ENCODE results near the gene FNDC11.

The FNDC11 gene

DNA sequence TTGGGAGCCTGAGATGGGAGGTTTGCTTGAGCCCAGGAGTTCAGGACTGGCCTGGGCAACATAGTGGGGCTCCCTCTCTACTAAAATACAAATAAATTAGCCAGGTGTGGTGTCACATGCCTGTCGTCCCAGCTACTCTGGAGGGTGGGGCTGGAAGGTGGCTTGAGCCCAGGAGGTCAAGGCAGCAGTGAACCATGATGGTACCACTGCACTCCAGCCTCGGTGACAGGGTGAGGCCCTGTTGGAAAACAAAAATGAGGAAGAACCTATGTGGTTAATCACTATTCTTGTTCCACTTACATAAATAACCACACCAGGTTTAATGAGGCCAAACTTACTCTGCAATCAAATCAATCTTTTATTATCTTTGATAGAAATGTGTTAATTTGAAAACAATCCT lies 28.0 kb upstream of the FNDC11 start:
- DNase-seq, result no peak

DNA sequence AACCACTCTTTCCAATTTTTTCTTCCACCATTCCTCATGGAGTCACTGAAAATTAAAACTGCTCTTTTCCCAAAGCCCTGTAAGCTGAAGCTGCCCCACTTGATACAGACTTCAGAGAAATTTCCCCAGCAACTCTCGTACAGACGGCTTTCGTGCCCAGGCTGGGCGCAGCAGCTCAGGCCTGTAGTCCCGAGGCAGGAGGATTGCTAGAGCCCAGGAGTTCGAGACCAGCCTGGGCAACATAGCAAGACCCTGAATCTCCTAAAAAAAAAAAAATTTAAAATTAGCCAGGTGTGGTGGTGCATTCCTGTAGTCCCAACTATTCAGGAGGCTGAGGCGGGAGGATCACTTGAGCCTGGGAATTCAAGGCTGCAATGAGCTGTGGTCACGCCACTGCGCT lies 26.8 kb upstream of the FNDC11 start:
- DNase-seq, result no peak

DNA sequence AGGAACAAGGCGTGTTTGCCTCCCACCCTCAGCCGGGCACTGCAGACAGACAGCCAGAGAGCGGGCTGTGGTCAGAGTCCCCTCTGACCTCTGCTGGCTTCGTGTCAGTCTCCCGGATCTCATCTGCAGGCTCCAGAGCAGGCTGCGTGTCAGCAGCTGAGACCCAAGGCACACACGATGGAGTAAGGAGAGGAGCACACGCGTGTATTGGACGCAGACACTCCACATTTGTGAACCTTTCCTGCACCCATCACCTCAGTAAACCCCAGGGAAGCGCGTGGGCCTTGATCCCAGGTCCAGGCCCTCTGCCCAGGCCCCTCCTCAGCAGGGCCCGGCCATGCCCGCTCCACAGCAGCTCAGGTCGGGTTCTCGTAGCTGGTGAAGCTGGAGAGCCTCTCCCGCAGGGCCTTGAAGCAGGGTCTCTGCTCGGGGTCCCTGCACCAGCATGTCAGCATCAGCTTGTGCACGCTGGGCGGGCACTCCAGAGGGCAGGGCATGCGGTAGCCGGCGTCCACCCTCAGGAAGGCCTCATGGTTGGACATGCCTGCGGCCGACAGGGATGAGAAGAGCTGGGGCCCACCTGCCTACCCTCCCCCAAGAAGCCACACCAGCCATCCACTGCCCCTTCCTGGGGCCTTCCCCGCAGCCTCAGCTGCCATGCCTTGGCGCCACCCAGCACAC lies 24.6 kb upstream of the FNDC11 start:
- DNase-seq, result no peak

DNA sequence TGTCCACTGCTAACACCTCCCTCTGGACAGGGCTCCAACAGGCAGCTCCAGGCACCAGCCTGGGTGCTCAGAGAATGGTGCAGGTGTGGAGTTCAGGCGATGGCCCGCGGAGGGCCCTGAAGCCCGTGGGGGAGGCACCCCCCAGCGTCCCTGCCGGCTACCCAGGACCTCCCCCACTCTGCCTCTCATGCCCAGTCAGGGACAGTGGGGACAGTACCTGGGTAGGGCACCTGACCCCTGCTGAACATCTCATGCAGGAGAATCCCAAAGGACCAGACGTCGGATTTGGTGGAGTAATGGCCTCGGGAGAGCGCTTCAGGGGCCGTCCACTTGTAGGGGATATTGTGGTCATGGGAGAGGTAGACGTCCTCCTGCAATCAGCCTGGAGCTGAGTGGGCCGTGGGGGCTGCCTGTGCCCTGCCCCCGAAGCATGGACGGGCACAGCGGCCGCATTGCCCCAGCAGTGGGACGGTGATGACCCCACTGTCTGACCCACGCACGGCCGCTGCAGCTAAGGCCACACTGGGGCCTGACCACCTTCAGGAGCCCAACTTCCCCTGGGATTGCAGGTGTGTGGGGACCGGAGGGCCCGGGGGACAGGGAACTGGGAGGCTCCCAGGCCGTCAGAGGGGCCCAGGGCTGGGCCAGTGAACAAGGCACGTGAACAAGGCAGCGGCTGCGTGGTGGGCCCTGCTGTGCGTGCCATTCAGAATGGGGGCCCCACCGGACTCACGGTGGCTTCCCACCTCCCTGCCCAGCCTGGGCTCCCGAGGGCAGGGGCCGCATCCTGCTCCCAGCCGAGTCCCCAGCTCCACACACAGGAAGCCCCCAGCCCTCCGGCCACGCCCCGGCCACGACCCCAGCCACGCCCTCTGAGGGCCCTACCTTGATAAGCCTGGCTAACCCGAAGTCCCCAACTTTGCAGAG lies 23.8 kb upstream of the FNDC11 start:
- no peak for DNase-seq

DNA sequence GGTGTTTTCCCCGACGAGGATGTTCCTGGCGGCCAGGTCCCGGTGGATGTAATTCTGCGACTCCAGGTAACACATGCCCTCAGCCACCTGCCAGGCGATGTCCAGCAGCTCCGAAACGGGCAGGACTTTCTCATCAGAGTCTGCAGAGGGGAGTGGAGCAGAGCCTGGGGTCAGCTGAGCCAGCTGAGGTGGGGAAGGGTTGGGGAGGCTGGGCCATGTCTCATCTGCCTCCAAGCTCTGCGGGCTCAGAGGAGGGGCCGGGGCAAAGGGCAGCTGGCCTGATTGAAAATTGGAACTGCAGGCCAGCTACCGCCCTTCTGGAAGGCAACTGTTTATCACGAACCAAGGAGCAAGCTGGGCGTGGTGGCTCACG lies 23.2 kb upstream of the FNDC11 start:
- DNase-seq, result no peak

DNA sequence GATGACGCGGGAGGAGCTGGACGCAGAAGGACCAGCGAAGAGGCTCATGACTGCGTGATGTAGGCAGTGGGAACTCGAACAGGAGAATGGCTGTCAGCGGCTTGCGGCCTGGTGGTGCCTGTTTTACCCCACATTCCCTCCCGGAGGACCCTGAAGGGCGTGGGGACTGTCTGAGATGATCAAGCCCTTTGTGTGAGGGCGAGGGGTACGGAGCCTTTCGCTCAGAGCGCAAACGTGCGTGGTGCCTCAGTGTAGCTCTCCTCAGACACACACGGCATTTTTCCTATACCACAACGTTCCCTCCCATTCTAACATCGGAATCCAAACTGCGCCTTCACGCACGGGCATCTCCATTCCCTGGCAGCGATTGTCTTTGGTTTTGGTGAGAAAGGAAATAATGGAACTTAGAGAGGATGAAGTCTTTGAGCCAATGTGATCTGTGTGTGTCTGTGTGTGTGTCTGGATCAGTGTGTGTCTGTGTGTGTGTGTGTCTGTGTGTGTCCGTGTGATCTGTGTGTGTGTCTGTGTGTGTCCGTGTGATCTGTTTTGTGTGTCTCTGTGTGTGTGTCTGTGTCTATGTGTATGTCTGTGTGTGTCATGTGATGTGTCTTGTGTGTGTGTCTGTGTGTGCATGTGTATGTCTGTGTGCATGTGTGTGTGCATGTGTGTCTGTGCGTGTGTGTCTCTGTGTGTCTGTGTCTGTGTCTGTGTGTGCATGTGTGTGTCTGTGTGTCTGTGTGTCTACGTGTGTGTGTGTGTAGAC lies 22.1 kb upstream of the FNDC11 start:
- no peak for DNase-seq

DNA sequence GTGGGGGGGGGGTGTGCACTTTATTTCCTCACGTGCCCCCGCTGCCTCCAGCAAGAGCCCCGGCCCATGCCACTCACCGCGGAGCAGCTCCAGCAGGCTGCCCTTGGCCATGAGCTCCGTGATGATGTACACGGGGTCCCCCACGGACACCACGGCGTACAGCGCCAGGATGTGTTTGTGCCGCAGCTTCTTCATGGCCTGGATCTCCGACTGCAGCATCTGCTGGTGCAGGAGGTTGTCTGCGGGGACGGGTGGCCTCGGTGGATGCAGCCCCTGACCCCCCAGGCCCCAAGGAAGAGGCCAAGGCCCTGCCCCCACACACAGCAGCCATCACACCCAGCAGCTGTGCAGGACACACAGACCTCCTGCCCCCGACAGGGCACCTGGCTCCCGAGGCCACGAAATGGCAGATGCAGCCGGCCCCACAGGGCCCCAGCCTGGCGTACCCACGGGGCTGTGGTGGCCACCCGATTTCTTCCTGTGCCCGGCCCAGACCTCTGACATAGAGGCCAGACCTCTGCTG lies 21.4 kb upstream of the FNDC11 start:
- DNase-seq, result no peak

DNA sequence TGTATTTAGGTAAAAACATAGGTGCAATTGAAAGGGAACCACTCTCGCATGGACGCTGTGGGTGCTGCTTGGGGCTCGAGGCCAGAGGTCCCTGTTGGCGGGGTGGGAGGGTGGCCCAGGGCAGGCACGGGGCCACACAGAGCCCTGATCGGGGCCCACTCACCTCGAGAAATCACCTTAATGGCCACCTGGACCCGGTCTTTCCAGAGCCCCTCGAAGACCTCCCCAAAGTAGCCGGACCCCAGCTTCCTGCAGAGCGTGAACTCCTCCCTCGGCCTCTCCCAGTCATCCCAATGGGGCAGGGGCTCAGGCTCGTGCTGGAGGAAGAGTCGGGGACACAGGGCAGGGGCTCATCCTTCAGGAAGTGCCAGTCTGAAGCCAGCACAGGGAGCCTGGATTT lies 20.6 kb upstream of the FNDC11 start:
- no peak for DNase-seq

DNA sequence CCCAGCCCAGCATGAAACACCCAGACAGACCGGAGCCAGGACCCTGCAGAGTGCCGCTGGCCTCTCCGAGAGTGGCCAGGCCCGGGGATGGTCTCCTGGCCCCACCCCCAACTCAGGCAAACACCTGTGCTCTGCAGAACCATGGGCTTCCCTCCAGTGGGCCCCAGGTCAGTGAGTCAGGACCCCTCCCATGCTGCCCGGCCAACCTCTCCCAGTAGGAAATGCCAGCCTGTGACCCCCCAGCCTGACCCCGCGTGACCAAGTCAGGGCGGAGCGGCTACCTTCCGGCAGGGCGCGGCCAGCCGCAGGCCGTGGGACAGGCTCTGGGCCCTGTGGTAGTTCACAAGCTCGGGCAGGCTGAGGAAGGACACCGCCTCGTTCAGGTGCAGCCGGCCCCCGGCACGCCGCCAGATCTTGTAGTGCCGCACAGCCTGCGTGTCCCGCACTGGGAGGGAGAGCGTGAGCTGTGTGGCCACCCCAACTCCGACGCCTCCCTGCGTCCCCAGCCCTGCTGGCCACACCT lies 20.0 kb upstream of the FNDC11 start:
- DNase-seq, result no peak

DNA sequence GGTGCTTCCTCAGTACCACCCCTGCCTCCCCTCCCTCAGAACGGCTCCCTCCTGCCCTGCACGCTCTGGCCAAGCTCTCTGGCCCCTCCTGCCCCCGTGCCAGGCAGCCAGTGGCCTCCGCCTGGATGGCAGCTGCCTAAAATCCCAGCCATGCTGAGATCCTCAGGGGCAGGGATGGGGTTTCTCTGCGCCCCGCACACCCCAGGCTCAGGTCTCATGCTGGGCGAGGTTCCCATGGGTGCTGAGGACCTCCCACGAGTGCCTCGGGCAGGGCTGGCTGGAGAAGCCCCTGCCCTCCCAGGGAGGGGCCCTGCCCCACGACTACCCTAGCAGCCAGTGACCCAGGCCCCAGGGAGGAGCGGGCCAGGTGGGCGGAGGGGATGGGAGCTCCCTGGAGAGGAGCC lies 19.5 kb upstream of the FNDC11 start:
- no peak for DNase-seq

DNA sequence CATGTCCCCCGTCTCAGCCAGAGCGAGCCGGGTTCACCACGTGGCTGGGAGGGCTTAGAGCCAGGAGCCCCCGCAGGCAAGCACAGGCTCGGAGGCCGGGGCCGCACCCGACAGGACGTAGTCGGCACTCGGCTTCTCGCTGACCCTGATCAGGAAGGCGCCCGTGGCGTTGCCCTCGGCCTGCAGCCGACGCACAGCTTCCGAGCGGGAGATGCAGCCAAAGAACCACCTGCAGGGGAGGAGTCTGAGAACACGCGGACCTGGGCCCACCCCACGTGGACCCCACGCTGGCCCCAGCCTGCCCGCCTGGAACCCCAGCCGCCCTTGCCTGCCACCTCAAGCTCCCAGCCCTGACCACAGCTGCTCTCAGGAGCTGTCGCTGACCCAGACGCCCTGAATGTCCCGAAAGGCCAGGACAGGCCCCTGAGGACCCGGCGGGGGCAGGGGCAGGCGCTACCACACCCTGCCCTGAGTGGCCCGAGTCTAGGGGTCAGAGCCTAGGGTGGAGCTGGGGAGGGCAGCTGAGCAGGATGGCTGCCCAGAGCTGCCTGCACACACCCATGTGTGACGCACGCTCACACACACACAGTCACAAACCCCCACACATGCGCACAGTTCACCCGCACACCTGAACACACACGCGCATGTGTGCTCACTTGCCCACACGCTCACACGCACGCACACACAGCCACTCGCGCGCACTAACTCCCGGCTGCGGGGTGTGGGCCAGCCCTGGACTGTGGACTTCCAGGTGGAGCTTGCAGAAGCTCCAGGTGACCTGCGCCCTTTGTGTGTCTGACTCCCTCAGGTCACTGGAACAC lies 18.9 kb upstream of the FNDC11 start:
- no peak for DNase-seq

DNA sequence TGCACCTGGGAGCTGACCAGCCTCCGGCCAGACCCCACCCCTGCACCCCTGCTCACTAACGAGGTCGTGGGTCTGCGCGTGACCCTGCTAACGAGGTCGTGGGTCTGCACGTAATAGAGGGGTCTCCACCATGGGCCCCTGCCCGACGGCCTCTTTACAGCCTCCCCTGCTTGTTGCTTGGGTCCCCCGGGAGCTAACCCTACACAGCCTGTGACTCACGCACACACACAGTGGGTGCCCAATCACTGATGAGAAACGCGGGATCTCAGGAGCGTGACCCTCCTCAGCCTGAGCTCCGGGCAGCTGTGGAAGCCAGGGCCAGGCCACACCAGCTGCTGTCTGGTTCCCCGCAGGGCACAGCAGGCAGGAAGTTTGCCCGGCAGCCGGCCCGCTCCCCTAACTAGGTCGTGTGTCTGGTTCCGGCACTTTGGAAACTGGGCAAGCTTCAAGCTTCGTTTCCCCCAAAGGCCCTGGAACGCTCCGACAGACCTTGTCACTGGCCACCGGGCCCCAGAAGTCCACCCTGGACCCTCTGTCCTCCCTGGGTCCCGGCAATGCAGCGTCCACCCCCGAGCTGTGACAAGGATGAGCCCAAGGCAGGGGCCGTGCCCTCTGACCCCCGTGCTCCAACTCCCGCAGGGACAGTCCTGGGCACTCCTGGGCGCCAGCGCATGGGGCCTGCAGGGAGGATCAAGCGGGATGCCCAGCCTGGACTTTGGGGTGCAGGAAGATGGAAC lies 17.6 kb upstream of the FNDC11 start:
- no peak for DNase-seq

DNA sequence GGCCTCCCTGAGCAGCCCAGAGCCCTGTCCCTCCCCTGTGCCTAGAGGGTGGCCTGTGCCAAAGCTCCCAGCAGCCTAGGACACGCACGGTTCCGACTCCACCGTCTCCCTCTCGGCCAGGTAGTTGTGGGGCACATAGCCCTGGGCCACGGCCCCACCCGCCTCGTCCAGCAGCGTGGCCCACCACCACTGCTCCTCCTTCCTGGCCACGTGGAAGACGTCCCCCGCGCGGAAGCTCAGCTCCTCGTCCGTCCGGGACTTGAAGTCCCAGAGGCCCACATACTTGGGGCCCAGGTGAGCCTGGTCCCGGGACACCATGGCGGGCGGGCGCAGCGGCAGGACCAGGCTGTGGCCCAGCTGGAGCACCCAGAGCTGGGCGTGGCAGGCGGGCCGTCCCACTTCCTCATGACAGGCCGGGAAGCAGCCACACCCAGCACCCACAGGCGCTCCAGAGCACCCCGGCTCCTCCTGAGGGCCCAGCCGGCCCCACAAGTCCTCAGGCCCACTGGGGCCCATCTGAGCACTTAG lies 16.9 kb upstream of the FNDC11 start, which contains the start of gene PTK6:
TSS of gene PTK6 (minus strand) at position 380 of the 528 bp plus-strand sequence. CDS start at position 318, 62 bp downstream.
- DNase-seq, result peak; percentile 86

DNA sequence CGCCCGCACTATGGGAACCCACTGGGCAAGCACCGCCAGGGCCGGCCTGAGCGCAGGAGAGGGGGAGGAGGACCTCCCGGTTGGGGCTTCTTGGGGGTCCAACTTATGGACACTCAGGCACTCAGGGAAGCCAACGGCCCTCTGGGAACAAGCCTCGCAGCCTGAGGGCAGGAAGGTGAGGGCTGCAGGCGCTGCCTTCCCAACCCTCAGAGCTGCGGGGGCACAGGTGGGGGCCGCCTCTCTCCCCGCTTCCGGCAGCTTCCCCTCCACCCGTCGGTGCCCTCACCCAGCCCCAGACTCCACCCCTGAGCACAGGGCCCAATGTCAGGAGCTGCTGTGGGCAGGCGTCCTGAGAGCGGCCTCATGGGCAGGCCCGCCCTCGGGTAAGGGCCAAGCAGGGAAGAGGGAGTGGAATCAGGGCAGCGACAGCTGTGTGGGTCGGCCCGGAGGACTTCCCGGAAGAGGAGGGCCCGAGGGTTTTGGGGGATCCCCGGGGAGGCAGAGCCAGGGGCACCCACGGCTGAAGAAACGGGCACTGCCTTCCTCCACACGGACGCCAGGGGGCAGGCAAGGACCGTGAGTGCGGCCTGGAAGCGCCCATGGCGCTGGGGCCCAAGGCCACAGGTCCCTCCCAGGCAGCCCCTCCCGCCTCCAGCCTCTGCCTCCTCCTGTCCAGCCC lies 16.3 kb upstream of the FNDC11 start:
- DNase-seq, result peak; percentile 99

DNA sequence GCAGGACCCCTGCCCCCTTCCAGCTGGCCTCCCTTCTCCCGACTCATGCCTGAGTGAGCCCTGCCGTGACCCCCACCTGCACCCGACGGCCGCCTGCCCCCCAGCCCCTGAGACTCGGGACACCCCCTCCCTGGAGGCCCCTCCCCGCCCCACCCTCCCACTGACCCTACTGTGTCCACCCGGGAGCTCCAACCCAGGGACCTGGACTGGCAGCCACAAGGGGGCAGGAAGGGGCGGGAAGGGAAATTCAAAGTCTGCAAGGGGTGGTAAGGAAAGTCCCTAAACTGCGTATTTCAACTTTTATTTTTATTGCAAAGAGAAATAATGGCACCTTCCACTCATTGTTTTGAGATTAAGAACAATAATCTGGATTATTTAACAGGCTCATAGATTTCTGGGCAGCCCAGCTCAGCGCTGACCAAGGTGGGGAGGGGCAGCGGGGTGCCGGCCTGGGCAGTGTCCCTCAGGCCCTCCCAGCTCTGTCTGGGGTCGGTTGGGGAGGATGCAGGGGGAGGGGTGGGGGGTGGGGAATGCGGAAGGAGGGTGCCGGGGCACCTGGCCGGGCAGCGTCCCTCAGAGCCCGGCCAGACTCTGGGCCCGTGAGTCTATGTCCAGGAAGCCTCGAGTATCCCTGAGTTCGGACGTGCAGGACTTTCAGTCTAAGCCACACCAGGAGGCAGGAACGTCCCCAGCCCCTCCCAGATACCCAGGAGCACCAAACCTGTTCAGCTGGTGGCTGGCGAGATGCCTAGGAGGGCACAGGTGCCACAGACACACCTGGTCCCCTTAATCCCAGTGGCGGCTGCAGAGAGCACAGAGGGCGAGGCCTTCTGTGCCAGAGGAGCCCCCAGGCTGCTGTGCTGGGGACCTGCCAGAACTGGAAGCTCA lies 15.5 kb upstream of the FNDC11 start:
- DNase-seq, result peak; percentile 27

DNA sequence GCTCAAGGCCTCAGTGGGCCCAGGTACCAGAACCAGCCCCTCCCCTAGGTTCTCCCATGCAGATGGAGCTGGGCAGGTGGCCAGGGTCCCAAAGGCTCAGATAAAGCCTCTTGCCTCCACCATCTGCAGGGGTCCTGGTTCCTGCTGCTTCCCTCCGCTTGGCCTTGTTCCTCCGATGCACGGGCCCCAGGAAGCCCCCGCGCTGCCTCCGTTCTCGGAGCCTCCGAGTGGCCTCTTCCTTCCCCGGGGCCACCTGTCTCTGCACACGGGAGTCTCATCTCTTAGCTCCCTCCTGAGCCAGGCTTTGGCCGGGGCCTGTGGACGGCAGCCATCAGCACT lies 14.9 kb upstream of the FNDC11 start:
- no peak for DNase-seq

DNA sequence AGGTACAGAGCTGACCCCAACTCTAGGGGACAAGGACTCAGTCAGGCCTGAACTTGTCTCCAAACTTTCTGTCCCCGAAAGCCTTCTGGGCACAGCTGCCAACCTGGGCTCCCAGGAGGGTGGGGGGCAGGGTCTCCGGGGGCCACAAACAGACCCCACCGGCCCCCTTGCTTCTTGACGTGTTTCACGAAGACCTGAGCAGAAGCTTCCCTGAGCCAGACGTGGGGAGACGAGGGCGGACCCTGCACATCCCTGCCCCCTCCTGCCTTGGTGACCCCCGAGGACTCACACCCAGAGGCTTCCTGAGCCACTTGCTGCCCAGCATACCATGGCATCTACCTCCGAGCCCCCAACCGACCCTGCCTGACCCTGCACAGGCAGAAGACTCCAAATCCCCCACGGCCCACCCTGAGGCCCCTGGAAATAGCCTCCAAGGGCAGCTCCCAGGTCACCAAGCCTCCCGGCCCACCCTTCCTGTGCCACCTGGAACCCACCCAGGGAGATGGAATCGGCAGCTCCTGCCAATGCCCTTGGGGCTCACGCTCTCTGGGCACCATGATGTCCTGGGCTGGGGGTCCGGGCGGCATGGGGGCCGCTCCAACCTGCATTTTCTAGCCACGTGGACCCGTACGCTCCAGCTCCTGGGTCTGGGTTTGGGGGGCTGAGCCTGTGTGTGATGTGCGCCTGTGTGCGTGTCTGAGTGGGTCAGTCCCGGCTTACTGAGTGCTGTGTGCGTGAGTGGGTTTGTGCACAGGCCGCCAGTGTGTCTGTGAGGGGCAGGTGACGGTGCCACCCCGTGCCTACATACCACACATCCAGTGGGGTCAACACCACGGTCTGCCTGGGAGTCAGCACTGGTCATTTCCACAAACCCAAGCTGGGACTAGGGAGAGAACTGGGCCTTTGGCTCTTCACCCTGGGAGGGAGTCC lies 14.3 kb upstream of the FNDC11 start:
- DNase-seq, result no peak

DNA sequence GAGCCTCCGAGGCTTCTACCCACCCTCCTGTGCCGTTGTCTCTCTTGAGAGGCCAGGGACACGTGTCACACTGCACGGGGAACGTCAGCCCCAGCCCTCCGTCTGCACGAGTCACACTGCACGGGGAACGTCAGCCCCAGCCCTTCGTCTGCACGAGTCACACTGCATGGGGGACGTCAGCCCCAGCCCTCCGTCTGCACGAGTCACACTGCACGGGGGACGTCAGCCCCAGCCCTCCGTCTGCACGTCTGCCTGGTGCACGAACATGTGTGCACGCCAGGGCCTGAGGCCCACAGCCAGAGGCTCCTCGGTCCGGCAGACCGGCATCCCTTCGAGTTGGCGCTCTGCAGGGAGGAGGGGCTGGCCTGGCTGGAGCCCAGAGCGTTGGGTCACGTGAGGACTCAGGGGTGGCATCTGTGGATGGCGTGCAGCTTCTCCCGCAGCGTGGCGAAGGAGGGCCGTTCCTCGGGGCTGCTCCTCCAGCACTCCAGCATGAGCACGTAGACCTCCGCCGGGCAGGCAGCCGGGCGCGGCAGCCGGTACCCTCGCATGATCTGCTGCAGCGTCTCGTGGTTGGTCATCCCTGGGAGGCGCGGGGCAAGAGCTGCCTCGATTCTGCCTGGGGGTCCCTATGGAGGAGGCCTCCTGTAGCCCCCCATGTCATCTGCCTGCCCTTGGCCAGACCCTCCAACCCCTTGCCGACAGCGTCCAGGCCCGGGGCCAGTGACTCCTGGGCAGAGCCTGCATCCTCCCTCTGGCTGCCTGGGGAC lies 13.4 kb upstream of the FNDC11 start:
- DNase-seq, result no peak

Data from inflammatory macrophage treated with lipopolysaccharide for 4 hours (primary cell).